Upper lobe of left lung (tissue), 4 donors: Measurements from ENCODE around the gene ACVR2A.

Experiments
- POLR2A ChIP-seq, 4 donors: fragments of 450-650 bp; IDR thresholded peaks; one replicate each; pipeline ENCODE4 v1.5.1; 2016 to 2017; ENCODE audit warnings: antibody characterized with exemption in 4 of 4, mild to moderate bottlenecking in 2 of 4
- TF ChIP-seq, protein P1 (sequence below), 6 experiments: fragments of 450-650 bp in 4 of 6; fragments of 200-600 bp in 2 of 6; sonication (generic) in 2 of 6; IDR thresholded peaks; one replicate each; pipeline ENCODE4 v1.5.1; 2016 to 2019; ENCODE audit warnings: antibody characterized with exemption in 6 of 6

DNA sequence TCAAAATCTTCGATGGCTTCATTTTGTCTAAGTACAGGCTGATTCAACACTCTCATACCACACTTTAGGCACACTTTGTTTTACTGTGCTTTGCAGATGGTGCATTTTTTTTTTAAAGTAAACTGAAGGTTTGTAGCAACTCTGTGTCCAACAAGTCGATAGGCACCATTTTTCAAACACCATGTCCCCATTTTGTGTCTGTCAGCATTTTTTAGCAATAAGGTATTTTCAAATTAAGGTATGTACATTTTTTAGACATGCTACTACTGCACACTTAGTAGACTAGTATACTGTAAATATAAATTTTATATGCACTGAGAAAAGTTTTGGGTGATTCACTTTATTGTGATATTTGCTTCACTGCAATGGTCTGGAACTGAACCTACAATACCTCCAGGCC lies 131.3 kb downstream of the ACVR2A start:
- TF ChIP-seq, protein P1, sequence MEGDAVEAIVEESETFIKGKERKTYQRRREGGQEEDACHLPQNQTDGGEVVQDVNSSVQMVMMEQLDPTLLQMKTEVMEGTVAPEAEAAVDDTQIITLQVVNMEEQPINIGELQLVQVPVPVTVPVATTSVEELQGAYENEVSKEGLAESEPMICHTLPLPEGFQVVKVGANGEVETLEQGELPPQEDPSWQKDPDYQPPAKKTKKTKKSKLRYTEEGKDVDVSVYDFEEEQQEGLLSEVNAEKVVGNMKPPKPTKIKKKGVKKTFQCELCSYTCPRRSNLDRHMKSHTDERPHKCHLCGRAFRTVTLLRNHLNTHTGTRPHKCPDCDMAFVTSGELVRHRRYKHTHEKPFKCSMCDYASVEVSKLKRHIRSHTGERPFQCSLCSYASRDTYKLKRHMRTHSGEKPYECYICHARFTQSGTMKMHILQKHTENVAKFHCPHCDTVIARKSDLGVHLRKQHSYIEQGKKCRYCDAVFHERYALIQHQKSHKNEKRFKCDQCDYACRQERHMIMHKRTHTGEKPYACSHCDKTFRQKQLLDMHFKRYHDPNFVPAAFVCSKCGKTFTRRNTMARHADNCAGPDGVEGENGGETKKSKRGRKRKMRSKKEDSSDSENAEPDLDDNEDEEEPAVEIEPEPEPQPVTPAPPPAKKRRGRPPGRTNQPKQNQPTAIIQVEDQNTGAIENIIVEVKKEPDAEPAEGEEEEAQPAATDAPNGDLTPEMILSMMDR (IDR thresholded peaks at IDR 0.05), result no peak
- TF ChIP-seq POLR2A (IDR thresholded peaks at IDR 0.05), result no peak
